WTC11 (cell line): ENCODE results near the gene SELENOF. TPM values are rescaled to one million over a fixed set of nuclear protein-coding genes. Genes with fewer than 3 reads are reported as not detected.

Experiments
- ATAC-seq: fragments of 200-7000 bp; cut with Tn5 transposase; 2 replicates; pipeline ENCODE4 v1.10.0; 2021; ENCODE audit warnings: mild to moderate bottlenecking, moderate library complexity
- CTCF ChIA-PET: fragments of 300-600 bp; sonication (Branson Sonifier 250); formaldehyde crosslinking; loops from one replicate; lab custom pipeline; 2021; ENCODE audit warnings: antibody characterized with exemption; lab: Charles Lee
- POLR2A ChIA-PET: fragments of 350-600 bp; sonication (Branson Sonifier 250); formaldehyde crosslinking; loops from one replicate; lab custom pipeline; 2021; ENCODE audit warnings: antibody characterized with exemption; lab: Charles Lee
- DNase-seq: peaks from one replicate; pipeline ENCODE4 v3.0.0; 2021; ENCODE audit warnings: low spot score
- H3K27ac Mint-ChIP-seq: 2 replicates; pipeline ENCODE4 v1.8.0; 2021; ENCODE audit warnings: mixed read lengths
- H3K27me3 Mint-ChIP-seq: 2 replicates; pipeline ENCODE4 v1.8.0; 2021; ENCODE audit warnings: low read depth, mild to moderate bottlenecking, moderate library complexity, mixed read lengths
- H3K36me3 Mint-ChIP-seq: 2 replicates; pipeline ENCODE4 v1.8.0; 2021; ENCODE audit warnings: mixed read lengths
- H3K4me1 Mint-ChIP-seq: 2 replicates; pipeline ENCODE4 v1.8.0; 2022; ENCODE audit warnings: mixed read lengths
- H3K4me3 Mint-ChIP-seq: 2 replicates; pipeline ENCODE4 v1.8.0; 2021; ENCODE audit warnings: mild to moderate bottlenecking, moderate library complexity, mixed read lengths
- H3K9me3 Mint-ChIP-seq: 2 replicates; pipeline ENCODE4 v1.8.0; 2021; ENCODE audit warnings: mixed read lengths
- AFF4 ChIP-seq: sonication (generic); formaldehyde crosslinking; IDR thresholded peaks from 2 replicates; pipeline ENCODE4 v1.8.1; 2023; ENCODE audit warnings: mild to moderate bottlenecking, missing genetic modification reagents, borderline replicate concordance
- CREB1 ChIP-seq: sonication (generic); formaldehyde crosslinking; IDR thresholded peaks from 2 replicates; pipeline ENCODE4 v1.8.0; 2023; ENCODE audit warnings: mild to moderate bottlenecking, missing genetic modification reagents
- FOXP1 ChIP-seq: sonication (generic); formaldehyde crosslinking; IDR thresholded peaks from 2 replicates; pipeline ENCODE4 v1.8.0; 2022; ENCODE audit warnings: missing genetic modification reagents, mild to moderate bottlenecking, moderate library complexity, borderline replicate concordance
- IRF2 ChIP-seq: sonication (generic); formaldehyde crosslinking; IDR thresholded peaks from 2 replicates; pipeline ENCODE4 v1.8.0; 2022; ENCODE audit warnings: low read depth, missing genetic modification reagents, borderline replicate concordance
- MLX ChIP-seq: sonication (generic); formaldehyde crosslinking; IDR thresholded peaks from 2 replicates; pipeline ENCODE4 v1.8.1; 2023; ENCODE audit warnings: mild to moderate bottlenecking, missing genetic modification reagents, moderate library complexity
- NFATC4 ChIP-seq: fragments of 250-450 bp; sonication (Bioruptor Pico); IDR thresholded peaks from 2 replicates; pipeline ENCODE4 v1.9.0; 2021; ENCODE audit warnings: mild to moderate bottlenecking
- NFE2L1 ChIP-seq: sonication (generic); formaldehyde crosslinking; IDR thresholded peaks from 2 replicates; pipeline ENCODE4 v1.8.1; 2023; ENCODE audit warnings: missing genetic modification reagents
- PRDM15 ChIP-seq: sonication (generic); formaldehyde crosslinking; IDR thresholded peaks from 2 replicates; pipeline ENCODE4 v1.8.0; 2022; ENCODE audit warnings: missing genetic modification reagents
- SMAD3 ChIP-seq: sonication (generic); formaldehyde crosslinking; IDR thresholded peaks from 2 replicates; pipeline ENCODE4 v1.8.0; 2022; ENCODE audit warnings: missing genetic modification reagents, mild to moderate bottlenecking, borderline replicate concordance
- STAT6 ChIP-seq: sonication (generic); formaldehyde crosslinking; conservative IDR thresholded peaks from 2 replicates; pipeline ENCODE4 v1.8.1; 2023; ENCODE audit warnings: mild to moderate bottlenecking, low read depth, missing genetic modification reagents, moderate library complexity
- TEAD4 ChIP-seq: sonication (generic); formaldehyde crosslinking; IDR thresholded peaks from 2 replicates; pipeline ENCODE4 v1.8.0; 2022; ENCODE audit warnings: mild to moderate bottlenecking, missing genetic modification reagents
- TP53 ChIP-seq: sonication (generic); formaldehyde crosslinking; IDR thresholded peaks from 2 replicates; pipeline ENCODE4 v1.8.1; 2023; ENCODE audit warnings: mild to moderate bottlenecking, missing genetic modification reagents
- ZNF121 ChIP-seq: sonication (generic); formaldehyde crosslinking; IDR thresholded peaks from 2 replicates; pipeline ENCODE4 v1.8.0; 2023; ENCODE audit warnings: missing genetic modification reagents
- ZNF219 ChIP-seq: sonication (generic); formaldehyde crosslinking; IDR thresholded peaks from 2 replicates; pipeline ENCODE4 v1.8.0; 2023; ENCODE audit warnings: missing genetic modification reagents, mild to moderate bottlenecking, borderline replicate concordance
- ZNF423 ChIP-seq: fragments of 250-450 bp; sonication (Bioruptor Pico); IDR thresholded peaks from 2 replicates; pipeline ENCODE4 v2.1.2; 2022; ENCODE audit warnings: mild to moderate bottlenecking, moderate library complexity
- ZNF512 ChIP-seq: sonication (generic); formaldehyde crosslinking; IDR thresholded peaks from 2 replicates; pipeline ENCODE4 v1.8.1; 2022; ENCODE audit warnings: missing genetic modification reagents, borderline replicate concordance
- total RNA-seq: library from RNA; stranded (reverse); gene quantifications from 3 replicates; pipeline ENCODE4 v1.2.3, GENCODE V29; 2021
- TF ChIP-seq, protein P1 (sequence below): sonication (generic); formaldehyde crosslinking; IDR thresholded peaks from 2 replicates; pipeline ENCODE4 v1.8.1; 2023; ENCODE audit warnings: mild to moderate bottlenecking, missing genetic modification reagents
- TF ChIP-seq, protein P2 (sequence below): sonication (generic); formaldehyde crosslinking; IDR thresholded peaks from 2 replicates; pipeline ENCODE4 v1.8.0; 2022; ENCODE audit warnings: mild to moderate bottlenecking, missing genetic modification reagents

The SELENOF gene
- total RNA-seq, 1 experiment from 2014 or later, result 156 TPM

GRCh38 chr1:86938855-86939254 is 24.9 kb upstream of the SELENOF start (continued):
- no peak for TF ChIP-seq ZNF512
- TF ChIP-seq, protein P1, sequence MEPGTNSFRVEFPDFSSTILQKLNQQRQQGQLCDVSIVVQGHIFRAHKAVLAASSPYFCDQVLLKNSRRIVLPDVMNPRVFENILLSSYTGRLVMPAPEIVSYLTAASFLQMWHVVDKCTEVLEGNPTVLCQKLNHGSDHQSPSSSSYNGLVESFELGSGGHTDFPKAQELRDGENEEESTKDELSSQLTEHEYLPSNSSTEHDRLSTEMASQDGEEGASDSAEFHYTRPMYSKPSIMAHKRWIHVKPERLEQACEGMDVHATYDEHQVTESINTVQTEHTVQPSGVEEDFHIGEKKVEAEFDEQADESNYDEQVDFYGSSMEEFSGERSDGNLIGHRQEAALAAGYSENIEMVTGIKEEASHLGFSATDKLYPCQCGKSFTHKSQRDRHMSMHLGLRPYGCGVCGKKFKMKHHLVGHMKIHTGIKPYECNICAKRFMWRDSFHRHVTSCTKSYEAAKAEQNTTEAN (CRISPR knock-in tag), result no peak
- TF ChIP-seq PRDM15 (CRISPR knock-in tag), result no peak
- TF ChIP-seq AFF4, result no peak
- no peak for TF ChIP-seq MLX
- TF ChIP-seq, protein P2, sequence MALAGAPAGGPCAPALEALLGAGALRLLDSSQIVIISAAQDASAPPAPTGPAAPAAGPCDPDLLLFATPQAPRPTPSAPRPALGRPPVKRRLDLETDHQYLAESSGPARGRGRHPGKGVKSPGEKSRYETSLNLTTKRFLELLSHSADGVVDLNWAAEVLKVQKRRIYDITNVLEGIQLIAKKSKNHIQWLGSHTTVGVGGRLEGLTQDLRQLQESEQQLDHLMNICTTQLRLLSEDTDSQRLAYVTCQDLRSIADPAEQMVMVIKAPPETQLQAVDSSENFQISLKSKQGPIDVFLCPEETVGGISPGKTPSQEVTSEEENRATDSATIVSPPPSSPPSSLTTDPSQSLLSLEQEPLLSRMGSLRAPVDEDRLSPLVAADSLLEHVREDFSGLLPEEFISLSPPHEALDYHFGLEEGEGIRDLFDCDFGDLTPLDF (CRISPR knock-in tag), result no peak
- TF ChIP-seq NFATC4 (CRISPR knock-in tag), result no peak
- TF ChIP-seq IRF2, result no peak
- TF ChIP-seq CREB1, result no peak
- TF ChIP-seq TEAD4 (CRISPR knock-in tag), result no peak

GRCh38 chr1:86938450-86938849 is 24.5 kb upstream of the SELENOF start:
- Mint-ChIP-seq H3K27ac (0 out of 2 replicates have a peak overlapping the region, but pooled peaks have one; percentile 24), H3K9me3 (no peaks in the 10 kb centered on the region), H3K4me1 (peaks cover 45% of the 10 kb centered on the region), H3K4me3 (peak overlapping the region; percentile 30), H3K36me3 (no peaks in the 10 kb centered on the region), H3K27me3 (no peaks in the 10 kb centered on the region)
- ATAC-seq (no peak), DNase-seq (no peak)
- CTCF ChIA-PET, result no interaction called here
- POLR2A ChIA-PET, result no interaction called here
- TF ChIP-seq STAT6 (CRISPR knock-in tag) (no peak), TP53 (no peak), ZNF423 (CRISPR knock-in tag) (no peak), SMAD3 (no peak), NFATC4 (CRISPR knock-in tag) (no peak), ZNF121 (CRISPR knock-in tag) (no peak), FOXP1 (no peak), ZNF219 (no peak), NFE2L1 (CRISPR knock-in tag) (no peak)
